Brain microvascular endothelial cell (primary cell): ENCODE measurements around the gene C10orf105.

Experiments used
- DNase-seq: peaks from one replicate; pipeline ENCODE4 v3.0.0-alpha.2; 2020
- H3K27ac ChIP-seq: fragments of 250-450 bp; sonication (Bioruptor Pico); 2 replicates; pipeline ENCODE4 v1.5.1; 2020; ENCODE audit warnings: mild to moderate bottlenecking, moderate library complexity
- H3K27me3 ChIP-seq: fragments of 250-450 bp; sonication (Bioruptor Pico); replicated peaks from 2 replicates; pipeline ENCODE4 v1.5.1; 2020; ENCODE audit warnings: mild to moderate bottlenecking
- H3K36me3 ChIP-seq: fragments of 250-450 bp; sonication (Bioruptor Pico); replicated peaks from 2 replicates; pipeline ENCODE4 v1.5.1; 2020; ENCODE audit warnings: mild to moderate bottlenecking
- H3K4me3 ChIP-seq: 2 replicates; pipeline ENCODE4 v1.5.1; 2011; ENCODE audit warnings: low read depth, mild to moderate bottlenecking, control low read depth, low read length, moderate library complexity
- in situ Hi-C: cut with HindIII; loops from 2 replicates; pipeline ENCODE4 v1.10.0; 2017; ENCODE audit warnings: low sequenced_read_pairs, low pct_ligation_motif_present
- TF ChIP-seq, protein P1 (sequence below): IDR thresholded peaks from 2 replicates; pipeline ENCODE4 v1.5.1; 2011; ENCODE audit warnings: low read depth, mild to moderate bottlenecking, moderate library complexity, low read length, control low read depth, inconsistent platforms; ENCODE audit errors: missing control alignments

Gene C10orf105

GRCh38 chr10:71744897-71745663, 25.5 kb upstream of the C10orf105 start:
- Histone ChIP-seq H3K27ac (no peak overlapping the region), H3K36me3 (no peaks in the 10 kb centered on the region), H3K27me3 (no peaks in the 10 kb centered on the region), H3K4me3 (no peak overlapping the region)
- no peak for DNase-seq
- TF ChIP-seq, protein P1, sequence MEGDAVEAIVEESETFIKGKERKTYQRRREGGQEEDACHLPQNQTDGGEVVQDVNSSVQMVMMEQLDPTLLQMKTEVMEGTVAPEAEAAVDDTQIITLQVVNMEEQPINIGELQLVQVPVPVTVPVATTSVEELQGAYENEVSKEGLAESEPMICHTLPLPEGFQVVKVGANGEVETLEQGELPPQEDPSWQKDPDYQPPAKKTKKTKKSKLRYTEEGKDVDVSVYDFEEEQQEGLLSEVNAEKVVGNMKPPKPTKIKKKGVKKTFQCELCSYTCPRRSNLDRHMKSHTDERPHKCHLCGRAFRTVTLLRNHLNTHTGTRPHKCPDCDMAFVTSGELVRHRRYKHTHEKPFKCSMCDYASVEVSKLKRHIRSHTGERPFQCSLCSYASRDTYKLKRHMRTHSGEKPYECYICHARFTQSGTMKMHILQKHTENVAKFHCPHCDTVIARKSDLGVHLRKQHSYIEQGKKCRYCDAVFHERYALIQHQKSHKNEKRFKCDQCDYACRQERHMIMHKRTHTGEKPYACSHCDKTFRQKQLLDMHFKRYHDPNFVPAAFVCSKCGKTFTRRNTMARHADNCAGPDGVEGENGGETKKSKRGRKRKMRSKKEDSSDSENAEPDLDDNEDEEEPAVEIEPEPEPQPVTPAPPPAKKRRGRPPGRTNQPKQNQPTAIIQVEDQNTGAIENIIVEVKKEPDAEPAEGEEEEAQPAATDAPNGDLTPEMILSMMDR: no peak
- in situ Hi-C loops: no loop called here

- in situ Hi-C loops: no loop called here
- TF ChIP-seq, protein P1: no peak
- H3K4me3 ChIP-seq: no peak overlapping the region
Measured at GRCh38 chr10:71743866-71744265, 24.3 kb upstream of the C10orf105 start.

DNA sequence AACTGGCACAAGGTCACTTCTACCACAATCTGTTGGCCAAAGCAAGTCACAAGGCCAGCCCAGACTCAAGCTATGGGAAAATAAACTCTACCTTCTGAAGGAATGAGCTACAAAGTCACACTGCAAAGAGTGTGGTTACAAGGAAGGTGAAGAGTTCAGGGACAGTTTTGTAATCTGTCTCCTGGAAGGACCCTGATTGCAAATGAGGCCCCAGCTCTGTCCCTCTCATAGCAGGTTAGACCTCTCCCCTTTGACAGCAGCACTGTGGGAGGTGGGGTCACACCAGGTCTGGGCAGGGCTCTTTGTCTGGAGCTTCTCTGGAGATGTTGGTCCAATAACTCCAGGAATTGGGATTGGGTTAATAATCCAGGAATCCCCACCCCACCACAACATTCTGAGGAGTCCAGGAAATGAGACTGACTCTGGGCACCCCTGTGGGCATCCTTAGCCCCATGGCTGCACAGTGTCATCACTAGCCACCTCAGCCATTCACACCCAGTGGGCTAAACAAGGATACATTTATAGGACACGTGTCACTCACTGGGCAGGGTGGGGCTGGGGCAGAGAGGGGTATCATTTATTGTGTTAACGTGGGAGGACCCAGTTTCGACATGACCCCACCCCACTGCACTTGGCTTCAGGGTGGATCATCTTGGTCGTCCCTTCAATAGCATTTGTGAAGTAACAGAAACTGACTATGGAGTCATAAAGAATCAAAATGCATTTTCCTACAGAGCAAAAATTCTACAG, 23.7 kb upstream of the C10orf105 start:
- TF ChIP-seq, protein P1: no peak
- Histone ChIP-seq H3K36me3 (no peaks in the 10 kb centered on the region), H3K27me3 (no peaks in the 10 kb centered on the region), H3K4me3 (no peak overlapping the region), H3K27ac (no peak overlapping the region)
- DNase-seq: no peak
- in situ Hi-C loops: no loop called here

More at GRCh38 chr10:71743866-71744265, 24.3 kb upstream of the C10orf105 start:
- DNase-seq: no peak
- no peak overlapping the region for H3K27ac ChIP-seq
- H3K36me3 ChIP-seq: no peaks in the 10 kb centered on the region
- no peaks in the 10 kb centered on the region for H3K27me3 ChIP-seq

DNA sequence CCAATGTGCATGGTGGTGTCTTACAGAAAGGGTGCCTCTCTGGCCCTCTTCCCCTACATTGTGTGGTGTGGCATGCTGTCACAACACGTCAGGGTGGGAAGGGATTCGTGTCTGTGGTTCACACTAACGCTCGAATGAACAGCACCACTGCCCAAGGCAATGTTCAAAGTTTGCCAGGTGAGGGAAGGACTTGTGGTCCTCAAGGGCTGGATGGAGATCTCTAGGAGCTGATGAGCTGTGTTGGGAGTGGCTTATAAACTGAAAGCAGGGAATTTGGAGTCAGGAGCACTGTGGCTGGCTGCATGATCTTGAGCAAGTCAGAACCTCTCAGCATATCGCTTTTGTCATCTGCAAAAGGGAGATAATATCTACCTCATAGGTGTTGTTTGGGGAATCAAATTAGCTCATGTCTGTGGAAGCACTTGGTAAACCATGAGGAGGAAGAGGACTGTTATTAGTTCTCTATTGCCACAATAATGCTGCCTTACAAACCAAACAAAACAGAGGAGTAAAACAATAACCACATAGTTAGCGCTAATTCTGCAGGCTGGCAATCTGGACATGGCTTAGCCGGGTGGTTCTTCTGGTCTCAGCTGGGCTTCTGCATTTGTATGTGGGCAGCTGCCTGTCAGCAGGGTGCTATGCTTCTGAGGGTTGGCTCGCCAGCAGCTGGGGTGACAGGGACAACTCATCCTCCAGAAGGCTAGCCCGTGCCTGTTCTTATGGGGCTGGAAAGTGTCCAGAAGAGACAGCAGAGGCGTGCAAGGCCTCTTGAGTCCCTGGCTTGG, 22.9 kb upstream of the C10orf105 start:
- Histone ChIP-seq H3K4me3 (no peak overlapping the region), H3K27me3 (no peaks in the 10 kb centered on the region), H3K27ac (no peak overlapping the region), H3K36me3 (no peaks in the 10 kb centered on the region)
- in situ Hi-C loops: no loop called here
- TF ChIP-seq, protein P1: no peak
- no peak for DNase-seq

DNA sequence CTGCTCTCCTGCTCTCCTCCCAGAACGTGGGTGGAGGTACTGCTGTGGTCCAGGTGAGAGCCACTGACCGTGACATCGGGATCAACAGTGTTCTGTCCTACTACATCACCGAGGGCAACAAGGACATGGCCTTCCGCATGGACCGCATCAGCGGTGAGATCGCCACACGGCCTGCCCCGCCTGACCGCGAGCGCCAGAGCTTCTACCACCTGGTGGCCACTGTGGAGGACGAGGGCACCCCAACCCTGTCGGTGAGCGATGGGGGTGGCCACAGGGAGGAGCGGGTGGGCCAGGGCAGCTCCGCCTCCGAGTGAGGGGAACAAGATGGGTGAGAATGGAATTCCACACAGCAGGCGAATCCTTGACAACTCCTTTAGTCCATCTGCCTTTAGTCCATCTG, 22.1 kb upstream of the C10orf105 start:
- in situ Hi-C loops: no loop called here
- no peak for DNase-seq
- Histone ChIP-seq H3K27me3 (no peaks in the 10 kb centered on the region), H3K27ac (no peak overlapping the region), H3K36me3 (no peaks in the 10 kb centered on the region), H3K4me3 (no peak overlapping the region)
- TF ChIP-seq, protein P1: no peak
